Karpas-422 (cell line): ENCODE measurements around the gene ANKS1B. TPM values are rescaled to one million over a fixed set of nuclear protein-coding genes. Genes with fewer than 3 reads are reported as not detected.

Experiments
- DNase-seq: peaks from one replicate; pipeline ENCODE4 v3.0.0-alpha.2; 2015
- H2AFZ ChIP-seq: fragments of 200-600 bp; sonication (generic); 2 replicates; pipeline ENCODE4 v1.6.1; 2014; ENCODE audit warnings: antibody characterized with exemption, low read length, mixed read lengths
- H3K27ac ChIP-seq: fragments of 200-600 bp; sonication (generic); 2 replicates; pipeline ENCODE4 v1.5.1; 2014; ENCODE audit warnings: mild to moderate bottlenecking, low read length, moderate library complexity
- H3K27me3 ChIP-seq: fragments of 200-600 bp; sonication (generic); 2 replicates; pipeline ENCODE4 v1.6.1; 2014; ENCODE audit warnings: low read length, mixed read lengths
- H3K36me3 ChIP-seq: fragments of 200-600 bp; sonication (generic); 2 replicates; pipeline ENCODE4 v1.6.1; 2014; ENCODE audit warnings: low read length, mixed read lengths; ENCODE audit not compliant: insufficient read depth
- H3K4me1 ChIP-seq: fragments of 200-600 bp; sonication (generic); 2 replicates; pipeline ENCODE4 v1.6.1; 2014; ENCODE audit warnings: mild to moderate bottlenecking, low read length, mixed read lengths
- H3K4me2 ChIP-seq: fragments of 200-600 bp; sonication (generic); 2 replicates; pipeline ENCODE4 v1.6.1; 2014; ENCODE audit warnings: low read length, low read depth, mild to moderate bottlenecking; ENCODE audit not compliant: poor library complexity, severe bottlenecking
- H3K4me3 ChIP-seq: fragments of 200-600 bp; sonication (generic); 2 replicates; pipeline ENCODE4 v1.5.1; 2014; ENCODE audit warnings: mild to moderate bottlenecking, antibody characterized with exemption, low read length, mixed read lengths
- H3K79me2 ChIP-seq: fragments of 200-600 bp; sonication (generic); 2 replicates; pipeline ENCODE4 v1.6.1; 2014; ENCODE audit warnings: mild to moderate bottlenecking, low read length, mixed read lengths
- H3K9ac ChIP-seq: fragments of 200-600 bp; sonication (generic); 2 replicates; pipeline ENCODE4 v1.6.0; 2014; ENCODE audit warnings: low read length
- H3K9me2 ChIP-seq: fragments of 200-600 bp; sonication (generic), shearing (Covaris generic); replicated peaks from 2 replicates; pipeline ENCODE4 v1.6.0; 2014; ENCODE audit warnings: mild to moderate bottlenecking, low read length, moderate library complexity; ENCODE audit not compliant: insufficient read depth
- H3K9me3 ChIP-seq: fragments of 300-700, 200-600 bp; sonication (generic); 2 replicates; pipeline ENCODE4 v1.6.1; 2014; ENCODE audit warnings: low read length, mixed read lengths
- H4K20me1 ChIP-seq: fragments of 200-600 bp; sonication (generic); 2 replicates; pipeline ENCODE4 v1.6.1; 2014; ENCODE audit warnings: mild to moderate bottlenecking, antibody characterized with exemption, low read length, low read depth; ENCODE audit not compliant: insufficient read depth
- total RNA-seq: library from RNA; depleted of rRNA; stranded (reverse); fragments of >200 nt; shearing (Covaris generic); gene quantifications from 2 replicates; pipeline ENCODE4 v1.2.3, GENCODE V29; 2014; ENCODE audit warnings: low replicate concordance

The ANKS1B gene
- total RNA-seq, 1 experiment from 2014 or later: 23.4 TPM

- H3K9me2 ChIP-seq: no peaks in the 10 kb centered on the region
- no peak overlapping the region for H2AFZ ChIP-seq
- H3K4me1 ChIP-seq: peaks cover 3% of the 10 kb centered on the region; the same call in 1 of the 2 replicates
- no peaks in the 10 kb centered on the region for H3K27me3 ChIP-seq
- no peak overlapping the region for H3K9ac ChIP-seq
- no peak overlapping the region for H3K4me2 ChIP-seq
- H3K9me3 ChIP-seq: no peaks in the 10 kb centered on the region
- no peaks in the 10 kb centered on the region for H4K20me1 ChIP-seq
- DNase-seq: no peak
- no peak overlapping the region for H3K4me3 ChIP-seq
- H3K36me3 ChIP-seq: no peaks in the 10 kb centered on the region
- H3K27ac ChIP-seq: no peak overlapping the region
- no peaks in the 10 kb centered on the region for H3K79me2 ChIP-seq
These were observed 1073.3 kb downstream of the ANKS1B start for GRCh38 chr12:98911396-98911795.

GRCh38 chr12:98909746-98910145 is 1075.0 kb downstream of the ANKS1B start:
- H3K9me3 ChIP-seq: no peaks in the 10 kb centered on the region
- H3K27me3 ChIP-seq: no peaks in the 10 kb centered on the region
- no peak overlapping the region for H3K4me3 ChIP-seq
- no peak overlapping the region for H2AFZ ChIP-seq
- no peaks in the 10 kb centered on the region for H3K79me2 ChIP-seq
- H3K36me3 ChIP-seq: no peaks in the 10 kb centered on the region
- H3K9me2 ChIP-seq: no peaks in the 10 kb centered on the region
- H3K9ac ChIP-seq: no peak overlapping the region
- H4K20me1 ChIP-seq: no peaks in the 10 kb centered on the region
- DNase-seq: no peak
- H3K4me2 ChIP-seq: no peak overlapping the region
- peaks cover 3% of the 10 kb centered on the region; the same call in 1 of the 2 replicates for H3K4me1 ChIP-seq
- H3K27ac ChIP-seq: no peak overlapping the region

GRCh38 chr12:98908866-98909265 is 1075.9 kb downstream of the ANKS1B start:
- Histone ChIP-seq H3K9me3 (no peaks in the 10 kb centered on the region), H3K36me3 (no peaks in the 10 kb centered on the region), H3K4me1 (peaks cover 3% of the 10 kb centered on the region; the same call in 1 of the 2 replicates), H2AFZ (no peak overlapping the region), H3K9me2 (no peaks in the 10 kb centered on the region), H3K27me3 (no peaks in the 10 kb centered on the region), H3K4me3 (no peak overlapping the region), H3K79me2 (no peaks in the 10 kb centered on the region), H4K20me1 (no peaks in the 10 kb centered on the region), H3K9ac (no peak overlapping the region), H3K27ac (no peak overlapping the region), H3K4me2 (no peak overlapping the region)
- no peak for DNase-seq

- no peaks in the 10 kb centered on the region for H3K4me1 ChIP-seq
- no peak overlapping the region for H3K4me2 ChIP-seq
- H3K9ac ChIP-seq: no peak overlapping the region
- H3K9me2 ChIP-seq: no peaks in the 10 kb centered on the region
- no peaks in the 10 kb centered on the region for H3K36me3 ChIP-seq
- H3K9me3 ChIP-seq: no peaks in the 10 kb centered on the region
- H3K27me3 ChIP-seq: no peaks in the 10 kb centered on the region
- no peak overlapping the region for H3K4me3 ChIP-seq
- H4K20me1 ChIP-seq: no peaks in the 10 kb centered on the region
- no peak for DNase-seq
- no peaks in the 10 kb centered on the region for H3K79me2 ChIP-seq
- no peak overlapping the region for H3K27ac ChIP-seq
- no peak overlapping the region for H2AFZ ChIP-seq
These were observed 1080.9 kb downstream of the ANKS1B start for GRCh38 chr12:98903875-98904274.

GRCh38 chr12:98901189-98901588 is 1083.5 kb downstream of the ANKS1B start:
- Histone ChIP-seq H3K27ac (no peak overlapping the region), H3K27me3 (no peaks in the 10 kb centered on the region), H3K9me2 (no peaks in the 10 kb centered on the region), H3K36me3 (no peaks in the 10 kb centered on the region), H3K4me2 (no peak overlapping the region), H3K79me2 (no peaks in the 10 kb centered on the region), H3K9me3 (no peaks in the 10 kb centered on the region), H3K4me1 (no peaks in the 10 kb centered on the region), H3K4me3 (no peak overlapping the region), H3K9ac (no peak overlapping the region), H4K20me1 (no peaks in the 10 kb centered on the region), H2AFZ (no peak overlapping the region)
- peak; percentile 6 for DNase-seq

- Histone ChIP-seq H2AFZ (no peak overlapping the region), H3K9me3 (no peaks in the 10 kb centered on the region), H3K27ac (no peak overlapping the region), H3K9ac (no peak overlapping the region), H3K9me2 (no peaks in the 10 kb centered on the region), H3K4me2 (no peak overlapping the region), H3K79me2 (no peaks in the 10 kb centered on the region), H3K27me3 (no peaks in the 10 kb centered on the region), H3K4me1 (no peaks in the 10 kb centered on the region), H4K20me1 (no peaks in the 10 kb centered on the region), H3K4me3 (no peak overlapping the region), H3K36me3 (no peaks in the 10 kb centered on the region)
- DNase-seq: peak; percentile 28
These were observed 1087.8 kb downstream of the ANKS1B start for GRCh38 chr12:98896938-98897337.

GRCh38 chr12:98895086-98895651 is 1089.6 kb downstream of the ANKS1B start:
- H3K4me2 ChIP-seq: no peak overlapping the region
- no peaks in the 10 kb centered on the region for H3K9me3 ChIP-seq
- no peaks in the 10 kb centered on the region for H3K9me2 ChIP-seq
- no peaks in the 10 kb centered on the region for H3K27me3 ChIP-seq
- H3K4me3 ChIP-seq: no peak overlapping the region
- DNase-seq: no peak
- no peaks in the 10 kb centered on the region for H3K36me3 ChIP-seq
- H4K20me1 ChIP-seq: no peaks in the 10 kb centered on the region
- H3K4me1 ChIP-seq: no peaks in the 10 kb centered on the region
- H2AFZ ChIP-seq: no peak overlapping the region
- no peak overlapping the region for H3K27ac ChIP-seq
- no peaks in the 10 kb centered on the region for H3K79me2 ChIP-seq
- H3K9ac ChIP-seq: no peak overlapping the region

- H3K27me3 ChIP-seq: no peaks in the 10 kb centered on the region
- H4K20me1 ChIP-seq: no peaks in the 10 kb centered on the region
- H3K4me2 ChIP-seq: no peak overlapping the region
- no peaks in the 10 kb centered on the region for H3K9me3 ChIP-seq
- H3K9me2 ChIP-seq: no peaks in the 10 kb centered on the region
- DNase-seq: no peak
- no peak overlapping the region for H3K4me3 ChIP-seq
- no peak overlapping the region for H3K27ac ChIP-seq
- no peak overlapping the region for H3K9ac ChIP-seq
- H2AFZ ChIP-seq: no peak overlapping the region
- no peaks in the 10 kb centered on the region for H3K36me3 ChIP-seq
- no peaks in the 10 kb centered on the region for H3K4me1 ChIP-seq
- H3K79me2 ChIP-seq: no peaks in the 10 kb centered on the region
These were observed 1090.2 kb downstream of the ANKS1B start for GRCh38 chr12:98894412-98895085.
